HepG2 (cell line): Measurements from ENCODE around the gene GPT2. TPM values are rescaled to one million over a fixed set of nuclear protein-coding genes. Genes with fewer than 3 reads are reported as not detected.
"Not testable (repeated sequence)": the region's sequence is repeated elsewhere in the genome, so short reads cannot be mapped to it uniquely, and the experiment has no call there.

Experiments used
- ATAC-seq: fragments of 200-7000 bp; cut with Tn5 transposase; 3 replicates; pipeline ENCODE4 v1.9.1; 2020; ENCODE audit warnings: mild to moderate bottlenecking, moderate library complexity
- BruUV-seq: library from RNA; stranded (reverse); fragments of 400-500 nt; replicated peaks from 2 replicates; lab custom pipeline; 2021; lab: Mats Ljungman, UMichigan
- CTCF ChIA-PET: fragments of 300-600 bp; formaldehyde crosslinking; extraction: SDS; loops from one replicate; lab custom pipeline; 2021; ENCODE audit warnings: low total read pairs, inconsistent platforms, low intra/inter-chr PET ratio; lab: Yijun Ruan, JAX
- POLR2A ChIA-PET: fragments of 350-600 bp; sonication (Branson Sonifier 250); formaldehyde crosslinking; loops from one replicate; lab custom pipeline; 2020; ENCODE audit warnings: antibody characterized with exemption, inconsistent platforms; lab: Yijun Ruan, JAX
- DNase-seq: peaks from one replicate; pipeline ENCODE4 v3.0.0-alpha.2; 2015; ENCODE audit warnings: low spot score
- FAIRE-seq: peaks from 3 replicates; lab custom pipeline; 2011; peaks lifted over from hg19 to GRCh38; lab: Jason Lieb, UNC
- H2AFZ ChIP-seq: one replicate; pipeline ENCODE4 v1.6.1; 2011; ENCODE audit warnings: low read length, inconsistent platforms
- H3K27ac ChIP-seq: fragments of 300-600 bp; 3 replicates; pipeline ENCODE4 v1.8.0; 2011; ENCODE audit warnings: mixed run types, mild to moderate bottlenecking, mixed read lengths, low read length, inconsistent platforms; ENCODE audit not compliant: insufficient read depth; ENCODE audit errors: extremely low read length
- H3K27me3 ChIP-seq, 2 experiments: fragments of 200-600 bp in 1 of 2; 2 replicates in 1 of 2; 3 replicates in 1 of 2; pipeline versions ENCODE4 v1.6.0 to v1.8.0; 2011; ENCODE audit warnings: low read length in 2 of 2, mild to moderate bottlenecking in 2 of 2, moderate library complexity in 2 of 2, inconsistent platforms in 1 of 2; ENCODE audit not compliant: insufficient read depth in 2 of 2, control insufficient read depth in 1 of 2
- H3K36me3 ChIP-seq, 2 experiments: fragments of 200-600 bp in 1 of 2; replicated peaks in 1 of 2; 2 replicates in 1 of 2; 3 replicates in 1 of 2; pipeline versions ENCODE4 v1.5.1 to v1.8.0; 2011; ENCODE audit warnings: low read length in 2 of 2, inconsistent platforms in 1 of 2; ENCODE audit not compliant: insufficient read depth in 2 of 2, control insufficient read depth in 1 of 2
- H3K4me1 ChIP-seq: 2 replicates; pipeline ENCODE4 v1.5.1; 2012; ENCODE audit warnings: low read length, inconsistent platforms; ENCODE audit not compliant: insufficient read depth
- H3K4me2 ChIP-seq: 2 replicates; pipeline ENCODE4 v1.6.0; 2011; ENCODE audit warnings: low read depth, low read length, inconsistent platforms
- H3K4me3 ChIP-seq, 3 experiments: fragments of 200-600 bp in 1 of 3; sonication (generic), shearing (Covaris generic) in 1 of 3; replicated peaks in 1 of 3; 2 replicates each; pipeline ENCODE4 v1.5.1; 2011 to 2016; ENCODE audit warnings: low read length in 3 of 3, inconsistent platforms in 2 of 3, low read depth in 2 of 3, mild to moderate bottlenecking in 2 of 3, control low read depth in 1 of 3, mixed read lengths in 1 of 3; ENCODE audit not compliant: insufficient read depth in 1 of 3
- H3K79me2 ChIP-seq: one replicate; pipeline ENCODE4 v1.6.1; 2011; ENCODE audit warnings: low read length, inconsistent platforms; ENCODE audit not compliant: insufficient read depth
- H3K9ac ChIP-seq: 2 replicates; pipeline ENCODE4 v1.6.0; 2011; ENCODE audit warnings: mild to moderate bottlenecking, low read depth, low read length, inconsistent platforms; ENCODE audit not compliant: insufficient read depth
- H3K9me3 ChIP-seq: 2 replicates; pipeline ENCODE4 v1.5.1; 2012; ENCODE audit warnings: mild to moderate bottlenecking, low read length
- H4K20me1 ChIP-seq: 2 replicates; pipeline ENCODE4 v1.6.0; 2011; ENCODE audit warnings: inconsistent platforms, mild to moderate bottlenecking, low read length, moderate library complexity; ENCODE audit not compliant: insufficient read depth
- HES4 ChIP-seq: sonication (generic); formaldehyde crosslinking; IDR thresholded peaks from 2 replicates; pipeline ENCODE4 v1.9.0; 2021; ENCODE audit warnings: mild to moderate bottlenecking, missing genetic modification reagents, borderline replicate concordance
- KIAA2018 ChIP-seq: sonication (generic); formaldehyde crosslinking; IDR thresholded peaks from 2 replicates; pipeline ENCODE4 v1.5.0; 2020; ENCODE audit warnings: mild to moderate bottlenecking, missing genetic modification reagents, borderline replicate concordance
- NFRKB ChIP-seq: fragments of 450-650 bp; IDR thresholded peaks from 2 replicates; pipeline ENCODE4 v1.6.1; 2017
- NR2F1 ChIP-seq, 2 experiments: fragments of 450-650 bp in 1 of 2; formaldehyde crosslinking in 1 of 2; IDR thresholded peaks; 2 replicates each; pipeline versions ENCODE4 v1.5.0 to v1.6.1; 2016 to 2020; ENCODE audit warnings: mild to moderate bottlenecking in 1 of 2, missing compliant biosample characterization in 1 of 2, missing genetic modification reagents in 1 of 2, moderate library complexity in 1 of 2
- ZFAT ChIP-seq: sonication (generic); formaldehyde crosslinking; conservative IDR thresholded peaks from 2 replicates; pipeline ENCODE4 v1.8.1; 2023; ENCODE audit warnings: missing genetic modification reagents, inconsistent platforms
- WGBS: methylation state at CpG from one replicate; pipeline ENCODE4 v1.1.6; 2017; ENCODE audit warnings: low lambda C conversion rate; 5-methylcytosine and 5-hydroxymethylcytosine counted together
- in situ Hi-C: cut with HindIII; loops from 2 replicates; pipeline ENCODE4 v1.10.0; 2017; ENCODE audit warnings: low pct_unique_long_range_greater_than_20kb; ENCODE audit not compliant: extremely low pct_ligation_motif_present
- intact Hi-C: fragments of 100-400 bp; cut with micrococcal nuclease; formaldehyde crosslinking; loops from one replicate; pipeline ENCODE4 v1.10.0; 2022; ENCODE audit not compliant: unreplicated experiment
- polyA plus RNA-seq, 8 experiments: library from polyadenylated mRNA; depleted of rRNA in 3 of 8; stranded (reverse) in 7 of 8; unstranded in 1 of 8; fragments of >200 nt; fragmentation: Illumina TruSeq in 4 of 8; extraction: Trizol in 4 of 8; gene quantifications; 2 replicates each; pipeline versions ENCODE4 v1.2.1 to v1.2.3, GENCODE V29; 2011 to 2016; ENCODE audit warnings: low read depth in 4 of 8, missing spikeins in 1 of 8, mixed read lengths in 1 of 8; ENCODE audit not compliant: insufficient read depth in 1 of 8
- total RNA-seq, 5 experiments: library from RNA; depleted of rRNA; stranded (reverse); fragments of >200 nt; fragmentation: Illumina TruSeq; extraction: Trizol; gene quantifications; 2 replicates each; pipeline ENCODE4 v1.2.3, GENCODE V29; 2016; ENCODE audit warnings: low read depth in 1 of 5

Gene GPT2
- total and polyA plus RNA-seq, 2 of the 13 experiments (the other 11 are each of a cell fraction or from before 2014, with no cell fraction given) = 138 to 267 TPM

DNA sequence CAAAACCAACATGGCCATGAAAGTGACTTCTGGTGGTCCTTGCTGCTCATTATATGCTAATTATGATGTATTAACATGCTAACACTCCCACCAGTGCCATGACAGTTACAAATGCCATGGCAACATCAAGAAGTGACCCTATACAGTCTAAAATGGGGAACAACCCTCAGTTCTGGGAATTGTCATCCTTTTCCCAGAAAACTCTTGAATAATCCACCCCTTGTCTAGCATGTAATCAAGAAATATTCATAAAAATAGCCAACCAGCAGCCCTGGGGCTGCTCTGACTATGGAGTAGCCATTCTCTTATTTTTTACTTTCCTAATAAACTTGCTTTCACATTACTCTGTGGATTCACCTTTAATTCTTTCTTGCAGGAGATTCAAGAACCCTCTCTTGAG lies 53.4 kb downstream of the GPT2 start:
- H4K20me1 ChIP-seq = no peaks in the 10 kb centered on the region
- no peak overlapping the region for H3K4me3 ChIP-seq
- no peaks in the 10 kb centered on the region for H3K9me3 ChIP-seq
- peaks cover 10% of the 10 kb centered on the region for H3K4me1 ChIP-seq
- no peaks in the 10 kb centered on the region for H3K36me3 ChIP-seq
- no peak overlapping the region for H3K4me2 ChIP-seq
- no peaks in the 10 kb centered on the region for H3K27me3 ChIP-seq
- H3K27ac ChIP-seq = no peak overlapping the region
- H3K9ac ChIP-seq = no peak overlapping the region
- CTCF ChIA-PET = no interaction called here
- H2AFZ ChIP-seq = no peak overlapping the region
- DNase-seq = no peak
- TF ChIP-seq KIAA2018 (no peak), NR2F1 (CRISPR knock-in tag; IDR thresholded peaks at IDR 0.05) (no peak), HES4 (CRISPR knock-in tag) (no peak), NFRKB (no peak), ZFAT (no peak)
- TF ChIP-seq, all 625 proteins: peak for 0
- BruUV-seq = no TSS peak
- POLR2A ChIA-PET = no interaction called here
- in situ Hi-C loops = no loop called here
- no peaks in the 10 kb centered on the region for H3K79me2 ChIP-seq
- ATAC-seq (no peak), FAIRE-seq (no peak)
- intact Hi-C loops = no loop called here

- in situ Hi-C loops = loop anchor here (5.0 to 10.0 kb wide), 3 partner anchors 73 to 1220 kb away; no protein-coding TSS in a partner anchor
- H3K27me3 ChIP-seq, H3K4me3 ChIP-seq, H2AFZ ChIP-seq, CTCF ChIA-PET, H3K36me3 ChIP-seq, POLR2A ChIA-PET, H3K4me2 ChIP-seq, BruUV-seq, DNase-seq, FAIRE-seq, H3K27ac ChIP-seq, H4K20me1 ChIP-seq, H3K9me3 ChIP-seq, H3K9ac ChIP-seq, H3K79me2 ChIP-seq, ATAC-seq: not testable (repeated sequence)
- 54% methylated on average over 8 of the region's 8 CpGs for WGBS
- peaks cover 37% of the 10 kb centered on the region for H3K4me1 ChIP-seq
- intact Hi-C loops = loop anchor here (5.0 kb wide), 1 partner anchor 93 kb away; no protein-coding TSS in a partner anchor
Observed at GRCh38 chr16:46944713-46945112, 60.6 kb downstream of the GPT2 start.
